Parathyroid adenoma (tissue), 2 donors: Measurements from ENCODE around the gene ZNF594.

Experiments used
- H2AFZ ChIP-seq: fragments of 300-600 bp; sonication (generic); one replicate; pipeline ENCODE4 v1.7.0; 2017; ENCODE audit warnings: antibody characterized with exemption, mild to moderate bottlenecking
- H3K27ac ChIP-seq: fragments of 300-600 bp; sonication (generic); one replicate; pipeline ENCODE4 v1.7.0; 2017
- H3K27me3 ChIP-seq: fragments of 300-600 bp; sonication (generic); one replicate; pipeline ENCODE4 v1.7.0; 2017; ENCODE audit warnings: low read length; ENCODE audit not compliant: control insufficient read depth, insufficient read depth
- H3K36me3 ChIP-seq: fragments of 300-600 bp; sonication (generic); one replicate; pipeline ENCODE4 v1.7.0; 2017; ENCODE audit warnings: low read length; ENCODE audit not compliant: control insufficient read depth, insufficient read depth
- H3K4me1 ChIP-seq: fragments of 300-600 bp; sonication (generic); one replicate; pipeline ENCODE4 v1.7.0; 2017; ENCODE audit warnings: control low read depth
- H3K4me2 ChIP-seq: fragments of 300-600 bp; sonication (generic); one replicate; pipeline ENCODE4 v1.7.0; 2017; ENCODE audit warnings: low read length
- H3K4me3 ChIP-seq: fragments of 300-600 bp; sonication (generic); one replicate; pipeline ENCODE4 v1.7.0; 2017; ENCODE audit warnings: low read depth, low read length
- H3K79me2 ChIP-seq: fragments of 300-600 bp; sonication (generic); one replicate; pipeline ENCODE4 v1.7.0; 2017; ENCODE audit warnings: control low read depth
- H3K9ac ChIP-seq: fragments of 300-600 bp; sonication (generic); one replicate; pipeline ENCODE4 v1.7.0; 2017; ENCODE audit warnings: mild to moderate bottlenecking
- H3K9me3 ChIP-seq: fragments of 300-600 bp; sonication (generic); one replicate; pipeline ENCODE4 v1.7.0; 2017; ENCODE audit warnings: low read length; ENCODE audit not compliant: control insufficient read depth
- TF ChIP-seq, protein P1 (sequence below): fragments of 300-600 bp; sonication (generic); IDR thresholded peaks from one replicate; pipeline ENCODE4 v1.7.0; 2017; ENCODE audit warnings: antibody characterized with exemption, mild to moderate bottlenecking
- donor health status: primary hyperparathyroidism.

The ZNF594 gene

DNA sequence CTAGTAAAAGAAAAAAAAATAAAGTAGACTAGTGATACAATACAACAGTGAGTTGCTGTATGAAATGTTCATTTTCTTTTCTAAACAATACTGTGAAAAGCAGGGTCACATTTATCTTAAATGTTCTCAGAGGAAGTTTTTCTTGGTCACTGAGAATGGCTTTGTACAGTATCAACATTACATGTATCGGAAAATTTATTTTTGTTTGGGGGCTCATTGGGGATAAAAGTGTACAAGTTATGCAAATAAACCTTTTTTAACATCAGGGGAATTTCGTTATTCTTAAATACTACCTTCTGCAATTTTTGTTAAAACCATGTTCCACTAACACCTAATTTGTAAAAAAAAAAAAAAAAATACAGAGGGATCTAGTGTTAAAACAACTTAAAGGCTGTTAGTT is 8.7 kb upstream of the ZNF594 start:
- peaks cover 33% of the 10 kb centered on the region for H3K79me2 ChIP-seq
- no peak overlapping the region for H3K4me2 ChIP-seq
- H3K36me3 ChIP-seq = no peaks in the 10 kb centered on the region
- H3K9me3 ChIP-seq = no peaks in the 10 kb centered on the region
- H3K27ac ChIP-seq = no peak overlapping the region
- TF ChIP-seq, protein P1, sequence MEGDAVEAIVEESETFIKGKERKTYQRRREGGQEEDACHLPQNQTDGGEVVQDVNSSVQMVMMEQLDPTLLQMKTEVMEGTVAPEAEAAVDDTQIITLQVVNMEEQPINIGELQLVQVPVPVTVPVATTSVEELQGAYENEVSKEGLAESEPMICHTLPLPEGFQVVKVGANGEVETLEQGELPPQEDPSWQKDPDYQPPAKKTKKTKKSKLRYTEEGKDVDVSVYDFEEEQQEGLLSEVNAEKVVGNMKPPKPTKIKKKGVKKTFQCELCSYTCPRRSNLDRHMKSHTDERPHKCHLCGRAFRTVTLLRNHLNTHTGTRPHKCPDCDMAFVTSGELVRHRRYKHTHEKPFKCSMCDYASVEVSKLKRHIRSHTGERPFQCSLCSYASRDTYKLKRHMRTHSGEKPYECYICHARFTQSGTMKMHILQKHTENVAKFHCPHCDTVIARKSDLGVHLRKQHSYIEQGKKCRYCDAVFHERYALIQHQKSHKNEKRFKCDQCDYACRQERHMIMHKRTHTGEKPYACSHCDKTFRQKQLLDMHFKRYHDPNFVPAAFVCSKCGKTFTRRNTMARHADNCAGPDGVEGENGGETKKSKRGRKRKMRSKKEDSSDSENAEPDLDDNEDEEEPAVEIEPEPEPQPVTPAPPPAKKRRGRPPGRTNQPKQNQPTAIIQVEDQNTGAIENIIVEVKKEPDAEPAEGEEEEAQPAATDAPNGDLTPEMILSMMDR = no peak
- no peak overlapping the region for H3K9ac ChIP-seq
- no peaks in the 10 kb centered on the region for H3K4me1 ChIP-seq
- no peak overlapping the region for H3K4me3 ChIP-seq
- no peaks in the 10 kb centered on the region for H3K27me3 ChIP-seq
- no peak overlapping the region for H2AFZ ChIP-seq

DNA sequence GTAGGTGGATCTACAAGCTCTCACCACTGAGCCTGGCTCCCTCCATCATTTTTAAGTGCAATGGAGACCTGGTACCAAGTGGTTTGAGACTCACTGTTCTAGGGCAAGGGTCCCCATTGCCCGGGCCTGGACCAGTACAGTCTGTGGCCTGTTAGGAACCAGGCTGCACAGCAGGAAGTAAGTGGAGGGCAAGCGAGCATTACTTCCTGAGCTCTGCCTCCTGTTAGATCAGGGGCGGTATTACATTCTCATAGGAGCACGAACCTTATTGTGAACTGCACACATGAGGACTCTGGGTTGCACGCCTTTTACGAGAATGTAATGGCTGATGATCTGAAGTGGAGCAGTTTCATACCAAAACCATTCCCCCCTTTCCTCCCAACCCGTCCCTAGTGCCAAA is 6.8 kb upstream of the ZNF594 start:
- Histone ChIP-seq H3K27ac (no peak overlapping the region), H3K4me3 (no peak overlapping the region), H3K4me2 (no peak overlapping the region), H3K4me1 (no peaks in the 10 kb centered on the region), H3K79me2 (peaks cover 26% of the 10 kb centered on the region), H3K27me3 (no peaks in the 10 kb centered on the region), H3K9ac (no peak overlapping the region), H3K9me3 (no peaks in the 10 kb centered on the region), H2AFZ (no peak overlapping the region), H3K36me3 (no peaks in the 10 kb centered on the region)
- TF ChIP-seq, protein P1 = no peak

DNA sequence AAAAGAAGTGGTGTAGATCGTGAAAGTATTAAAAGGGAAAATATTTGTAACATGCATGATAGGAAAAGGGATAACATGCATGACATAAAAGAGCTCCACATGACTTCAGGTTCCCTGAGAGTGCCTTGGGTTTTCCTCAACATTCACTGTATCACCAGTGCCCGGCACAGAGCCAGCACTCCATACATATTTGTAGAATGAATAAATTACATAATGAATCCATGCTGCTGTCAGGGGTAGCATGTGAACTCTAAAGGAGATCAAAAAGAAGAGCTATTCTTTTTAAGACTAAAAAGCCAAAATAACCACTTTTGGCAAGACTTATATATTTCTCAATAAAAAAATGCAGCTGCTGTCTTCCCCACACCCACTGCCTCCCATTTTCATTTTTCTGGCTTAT is 2.7 kb upstream of the ZNF594 start:
- TF ChIP-seq, protein P1 = no peak
- Histone ChIP-seq H3K4me1 (peaks cover 6% of the 10 kb centered on the region), H3K4me2 (no peak overlapping the region), H3K27ac (no peak overlapping the region), H3K36me3 (no peaks in the 10 kb centered on the region), H3K79me2 (peaks cover 18% of the 10 kb centered on the region), H3K9me3 (no peaks in the 10 kb centered on the region), H3K9ac (no peak overlapping the region), H3K27me3 (no peaks in the 10 kb centered on the region), H3K4me3 (no peak overlapping the region), H2AFZ (no peak overlapping the region)

DNA sequence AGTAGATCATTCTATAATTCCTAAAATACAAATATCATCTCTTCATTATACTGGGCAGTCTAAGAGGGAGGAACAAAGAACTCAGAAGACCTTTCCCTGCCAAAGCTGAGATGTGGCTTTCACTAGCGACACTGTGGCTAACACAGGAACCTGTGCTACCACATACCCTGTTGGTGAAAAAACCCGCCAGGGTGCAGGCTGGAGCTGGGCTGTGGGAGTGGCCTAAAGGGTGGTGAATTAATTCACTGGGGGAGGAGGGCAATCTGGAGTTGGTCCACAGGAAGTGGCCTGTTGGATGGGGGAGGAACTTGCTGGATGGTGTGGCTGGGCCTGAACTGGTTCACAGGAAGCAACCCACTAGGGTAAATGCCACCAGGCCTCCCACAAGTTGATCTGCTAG is 7.4 kb downstream of the ZNF594 start:
- no peak overlapping the region for H3K4me3 ChIP-seq
- H3K27me3 ChIP-seq = no peaks in the 10 kb centered on the region
- H3K27ac ChIP-seq = no peak overlapping the region
- H3K9me3 ChIP-seq = peaks cover 28% of the 10 kb centered on the region
- H3K4me1 ChIP-seq = no peaks in the 10 kb centered on the region
- no peaks in the 10 kb centered on the region for H3K79me2 ChIP-seq
- no peak overlapping the region for H3K4me2 ChIP-seq
- TF ChIP-seq, protein P1 = no peak
- no peak overlapping the region for H3K9ac ChIP-seq
- no peak overlapping the region for H2AFZ ChIP-seq
- H3K36me3 ChIP-seq = peaks cover 14% of the 10 kb centered on the region

DNA sequence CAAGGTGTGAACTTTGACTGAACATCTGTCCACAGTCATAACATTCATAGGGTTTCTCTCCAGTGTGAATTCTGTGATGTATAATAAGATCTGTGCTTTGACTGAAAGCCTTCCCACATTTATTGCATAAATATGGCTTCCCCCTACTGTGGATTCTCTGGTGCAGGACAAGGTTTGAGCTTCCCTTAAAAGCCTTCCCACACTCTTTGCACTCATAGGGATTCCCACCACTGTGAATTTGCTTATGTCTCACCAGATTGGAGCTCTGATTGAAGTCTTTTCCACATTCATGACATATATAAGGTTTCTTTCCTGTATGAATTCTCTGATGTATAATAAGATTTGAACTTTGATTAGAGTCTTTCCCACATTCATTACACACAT is 8.3 kb downstream of the ZNF594 start:
- TF ChIP-seq, protein P1 = no peak
- Histone ChIP-seq H3K4me1 (no peaks in the 10 kb centered on the region), H3K4me3 (no peak overlapping the region), H3K27me3 (no peaks in the 10 kb centered on the region), H3K79me2 (no peaks in the 10 kb centered on the region), H3K9ac (no peak overlapping the region), H3K36me3 (peaks cover 14% of the 10 kb centered on the region), H3K9me3 (peaks cover 28% of the 10 kb centered on the region), H3K27ac (no peak overlapping the region), H3K4me2 (no peak overlapping the region), H2AFZ (no peak overlapping the region)
